Stimulated activated CD4-positive, alpha-beta T cell treated with anti-CD3 and anti-CD28 coated beads, TNF-alpha, amount 100 ng/mL, for 1 hour (primary cell): Measurements from ENCODE around the gene RELN.

ENCODE experiments used
- DNase-seq, 3 donors: peaks; one replicate each; pipeline ENCODE4 v3.0.0-alpha.2; 2020; ENCODE audit warnings: low read depth in 3 of 3, low spot score in 1 of 3

The RELN gene

DNA sequence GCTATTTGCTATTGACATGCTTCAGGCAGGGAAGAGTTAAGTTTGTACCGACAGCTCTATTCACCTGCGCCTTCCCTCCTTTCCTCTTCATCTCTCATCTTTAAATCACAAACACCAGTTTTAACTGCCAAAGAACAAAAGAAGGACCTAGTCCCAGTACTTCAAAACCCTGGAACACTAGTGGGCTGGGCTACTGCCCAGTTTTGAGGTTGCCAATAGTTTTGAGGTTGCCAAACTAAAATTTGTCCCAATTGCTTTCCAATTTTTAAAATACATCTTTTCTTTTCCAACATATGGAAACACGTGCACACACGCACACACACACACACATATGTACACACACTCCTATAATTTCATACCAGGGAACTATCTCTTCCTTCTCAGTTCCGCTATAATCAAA, 412.8 kb downstream of the RELN start:
- no peak for DNase-seq

DNA sequence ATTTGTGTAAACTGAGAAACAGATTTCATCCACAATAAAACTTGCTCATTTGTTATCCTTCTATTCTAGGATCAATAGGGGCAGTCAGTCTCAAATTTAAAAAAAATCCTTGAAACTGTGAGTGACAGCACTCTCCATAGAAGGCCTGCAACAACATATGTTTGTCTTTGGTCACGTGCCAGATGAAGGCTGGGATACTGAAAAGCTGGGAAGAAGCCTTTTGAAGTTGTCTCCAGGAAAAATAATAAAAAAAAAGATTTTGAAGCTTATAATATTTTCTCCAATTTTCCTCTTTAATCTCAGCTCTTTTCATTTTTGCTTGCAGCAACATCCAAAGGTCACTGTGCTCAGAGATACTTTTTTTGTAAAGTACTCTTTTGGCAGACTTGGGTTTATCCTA, 414.9 kb downstream of the RELN start:
- no peak for DNase-seq

GRCh38 chr7:103573479-103574058, 415.9 kb downstream of the RELN start:
- no peak for DNase-seq

- no peak for DNase-seq
Observed at GRCh38 chr7:103571586-103571985, 417.9 kb downstream of the RELN start.

- no peak for DNase-seq
Observed at GRCh38 chr7:103569621-103570305, 419.7 kb downstream of the RELN start.

DNA sequence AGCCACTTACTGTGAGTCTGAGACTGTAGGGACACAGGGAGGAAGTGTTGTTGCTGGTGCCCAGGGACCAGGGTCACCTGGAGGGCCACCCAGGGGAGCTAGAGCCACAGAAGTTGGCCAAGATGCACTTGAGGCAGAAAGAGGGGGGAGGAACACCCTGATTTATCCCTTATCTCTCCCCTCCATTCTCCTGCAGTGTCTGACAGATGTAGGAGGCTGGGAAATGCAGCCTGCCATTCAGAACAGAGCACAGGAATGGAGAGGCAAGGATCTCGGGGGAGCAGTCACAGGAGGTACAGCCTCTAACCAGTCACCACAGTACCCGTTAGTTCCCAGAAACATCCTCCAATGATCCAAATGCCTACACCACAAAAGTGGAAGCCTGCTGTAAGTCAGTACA, 425.0 kb downstream of the RELN start:
- no peak for DNase-seq

DNA sequence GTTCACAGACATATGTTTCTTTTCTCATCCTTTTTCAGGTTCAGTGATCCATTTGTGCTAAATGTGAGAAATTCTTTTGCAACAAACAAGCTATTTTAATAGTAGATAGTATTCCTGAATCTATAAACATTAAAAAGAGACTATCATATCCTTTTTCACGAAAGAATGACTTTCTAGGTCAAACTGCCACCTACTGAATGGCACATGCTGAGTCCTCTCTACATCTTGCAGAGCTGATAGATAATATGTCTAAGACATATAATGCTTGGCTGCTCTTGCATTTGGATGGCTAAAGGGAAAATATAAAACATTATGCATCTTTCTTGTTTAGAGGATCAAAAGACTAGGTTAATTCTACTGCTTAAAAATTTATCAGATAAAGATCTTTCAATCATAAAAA, 429.3 kb downstream of the RELN start:
- DNase-seq, result no peak

GRCh38 chr7:103551016-103551415, 438.4 kb downstream of the RELN start:
- DNase-seq, result no peak

GRCh38 chr7:103549786-103550185, 439.7 kb downstream of the RELN start:
- DNase-seq, result no peak

GRCh38 chr7:103547451-103548284, 441.8 kb downstream of the RELN start:
- DNase-seq, result no peak

GRCh38 chr7:103542470-103542869, 447.0 kb downstream of the RELN start:
- DNase-seq, result no peak

DNA sequence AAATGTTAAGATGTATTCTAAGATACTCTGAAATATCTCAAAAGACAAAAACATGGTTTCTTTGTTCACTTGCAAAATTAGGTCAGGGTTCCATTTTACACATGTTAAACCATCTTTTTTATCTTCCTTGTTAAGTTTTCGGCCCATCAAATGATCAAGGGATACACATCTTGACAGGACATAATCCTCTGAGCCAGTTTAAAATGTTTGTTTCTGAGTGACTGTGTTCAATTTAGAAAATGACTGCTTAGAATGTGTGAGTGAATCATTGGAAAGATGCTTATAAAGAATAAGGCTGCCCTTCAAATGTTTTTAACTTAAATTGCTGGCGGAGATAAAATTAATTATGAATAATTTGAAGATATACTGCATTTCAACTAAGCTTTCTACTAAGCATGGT, 447.5 kb downstream of the RELN start:
- DNase-seq, result no peak

DNA sequence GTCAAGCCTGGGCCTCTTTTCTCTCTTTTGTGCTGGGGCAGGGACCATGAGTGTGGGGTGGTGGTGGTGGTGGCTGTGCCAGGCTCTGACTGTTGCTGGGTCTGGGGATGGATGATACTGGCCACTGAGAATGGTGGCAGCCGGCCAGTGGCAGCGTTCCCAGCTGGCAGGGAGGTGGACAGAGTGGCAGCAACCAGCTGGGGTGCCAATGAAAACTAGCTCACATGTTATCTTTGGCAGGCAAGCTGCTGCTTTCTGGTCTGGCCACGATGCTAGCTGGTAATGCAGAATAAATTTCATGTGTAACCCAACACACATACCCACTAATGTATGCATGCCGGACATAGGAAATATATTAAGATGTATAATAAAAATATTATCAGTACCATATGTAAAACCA, 448.4 kb downstream of the RELN start:
- DNase-seq, result no peak

DNA sequence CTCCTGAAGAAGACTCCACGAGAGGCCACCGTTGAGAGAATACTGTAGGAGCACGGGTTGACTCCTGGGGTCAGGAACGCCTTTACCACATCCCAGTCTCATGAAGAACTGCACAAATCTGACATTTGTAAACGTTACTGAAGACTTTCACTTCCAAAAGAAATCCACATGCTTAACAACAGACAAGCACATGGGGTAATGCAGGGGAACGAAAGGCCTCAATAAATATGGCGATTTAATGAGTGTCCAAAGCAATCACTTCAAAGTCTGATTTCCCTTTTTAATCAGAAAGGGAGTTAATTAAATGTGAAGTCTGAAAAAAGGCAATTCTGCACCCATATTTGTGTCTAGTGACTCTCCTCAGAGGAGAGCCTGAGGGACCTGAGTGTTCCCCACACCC, 449.1 kb downstream of the RELN start:
- no peak for DNase-seq

- no peak for DNase-seq
Observed at GRCh38 chr7:103539875-103540274, 449.6 kb downstream of the RELN start.

DNA sequence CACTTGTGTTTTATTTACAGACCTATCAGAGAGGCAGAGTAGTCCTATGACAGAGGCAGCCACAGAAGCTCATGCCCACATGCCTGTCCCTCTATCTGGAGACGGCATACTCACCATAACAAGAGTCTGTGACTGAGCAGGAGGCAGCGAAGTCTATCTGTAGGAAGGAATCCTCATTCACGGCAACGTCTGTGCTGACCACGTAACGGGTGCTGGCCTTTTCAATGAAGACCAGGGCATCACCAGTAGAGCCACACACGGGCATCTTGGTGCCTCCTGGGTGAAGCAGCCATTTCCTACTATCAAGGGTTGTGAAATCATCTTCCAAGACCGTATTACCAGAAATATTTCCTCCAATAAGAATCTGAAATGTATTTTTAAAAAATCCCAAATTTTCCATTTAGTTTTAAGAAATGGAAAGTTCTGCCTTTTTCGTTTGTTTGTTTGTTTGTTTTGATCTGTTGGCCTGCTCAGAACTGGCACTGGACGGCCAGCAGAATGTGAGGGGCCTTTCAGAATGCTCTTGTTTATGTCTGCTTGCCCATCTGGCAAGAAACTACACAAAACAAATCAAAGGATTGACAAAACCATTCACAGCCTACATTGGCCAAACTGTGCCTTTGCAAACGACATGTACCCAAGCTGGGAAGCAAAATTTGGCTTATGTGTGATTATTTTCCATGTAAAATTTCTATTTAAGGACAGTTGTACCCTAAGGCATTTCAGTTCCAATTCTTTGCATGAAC, 450.3 kb downstream of the RELN start:
- DNase-seq, result no peak

- no peak for DNase-seq
Observed at GRCh38 chr7:103533761-103534160, 455.7 kb downstream of the RELN start.

DNA sequence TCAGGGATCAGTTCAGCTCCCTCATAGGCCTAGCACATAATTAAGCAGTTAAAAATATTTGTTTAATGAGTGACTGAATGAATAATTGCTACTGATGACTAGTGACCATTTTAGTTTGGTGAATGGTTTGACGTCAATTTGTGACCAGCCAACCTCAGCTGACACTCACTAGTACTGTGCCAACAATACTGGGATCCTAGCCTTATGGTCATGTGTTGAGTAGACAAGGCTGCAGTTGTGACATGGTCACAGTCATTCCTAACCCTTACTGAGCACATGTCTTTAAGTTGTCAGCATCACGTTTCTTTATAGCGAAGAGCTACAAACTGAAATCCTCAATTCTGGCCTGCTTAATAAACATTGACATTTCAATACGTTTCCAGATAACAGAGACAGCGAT, 456.5 kb downstream of the RELN start:
- no peak for DNase-seq

GRCh38 chr7:103528152-103528551, 461.3 kb downstream of the RELN start:
- DNase-seq, result no peak

DNA sequence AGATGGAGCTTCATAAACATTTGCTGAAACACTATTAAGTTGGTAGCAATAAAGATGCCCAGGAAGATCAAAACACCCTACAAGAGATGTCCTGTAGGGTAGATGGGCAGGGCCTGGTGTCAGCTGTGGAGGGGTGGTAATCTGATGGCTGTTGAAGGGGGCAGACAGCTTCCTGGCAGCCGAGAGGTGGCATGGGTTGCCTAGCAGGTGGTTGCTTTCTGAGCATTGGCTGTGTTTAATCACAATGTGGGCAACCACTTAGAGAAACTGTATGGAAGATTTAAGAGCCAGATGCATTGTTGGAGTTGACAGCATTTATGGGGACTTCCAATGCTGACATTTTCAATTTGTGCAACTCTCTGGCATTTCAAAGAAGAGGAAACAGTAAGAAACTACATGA, 463.5 kb downstream of the RELN start:
- DNase-seq, result no peak

- DNase-seq, result no peak
Observed at GRCh38 chr7:103524042-103524907, 465.2 kb downstream of the RELN start.
